NCI-H2171 (cell line): ENCODE measurements around the gene TMEM179.
"Not testable (repeated sequence)": the region's sequence is repeated elsewhere in the genome, so short reads cannot be mapped to it uniquely, and the experiment has no call there.

Experiments used
- DNase-seq: peaks from one replicate; lab custom pipeline; 2025; lab: John Stamatoyannopoulos, UW

TMEM179 gene

DNA sequence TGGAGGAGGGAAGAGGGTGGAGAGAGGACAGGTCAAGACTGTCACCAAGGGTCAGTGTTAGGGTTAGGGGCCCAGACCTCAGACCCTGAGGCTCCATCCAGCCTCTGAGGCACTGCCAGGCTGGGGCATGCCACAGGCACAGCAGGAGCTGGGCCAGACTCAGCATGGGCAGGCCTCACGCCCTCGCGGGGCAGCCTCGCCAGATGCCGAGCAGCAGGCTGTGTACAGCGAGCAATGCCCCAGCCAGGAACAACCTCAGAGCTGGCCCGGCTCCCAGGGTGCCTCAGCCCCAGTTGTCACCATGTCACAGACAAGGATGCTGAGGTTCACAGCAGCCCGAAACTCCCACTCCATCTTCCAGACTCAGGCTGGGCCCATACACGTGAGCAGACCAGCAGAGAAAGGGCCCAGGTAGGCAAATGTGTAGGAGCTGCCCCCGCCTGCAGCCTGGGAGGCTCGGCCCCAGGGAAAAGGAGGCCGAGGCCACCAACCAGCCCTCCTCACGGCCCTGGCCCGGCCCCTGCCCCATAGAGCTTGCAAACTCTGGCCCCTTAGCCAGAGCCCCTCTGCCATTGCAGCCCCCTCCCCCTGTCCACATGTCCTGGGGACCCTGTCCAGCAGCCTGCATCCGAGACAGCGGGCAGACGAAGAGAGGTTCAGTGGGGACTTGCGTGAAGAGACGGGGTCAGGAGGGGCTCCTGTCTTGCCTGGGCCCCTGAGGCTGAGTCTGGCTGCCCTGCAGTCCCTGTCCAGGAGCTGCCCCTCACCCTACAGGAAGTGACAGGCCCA is 17.5 kb downstream of the TMEM179 start:
- peak; percentile 75 for DNase-seq

- no peak for DNase-seq
Observed at GRCh38 chr14:104585966-104586697, 18.4 kb downstream of the TMEM179 start.

- DNase-seq = no peak
Observed at GRCh38 chr14:104584557-104584956, 20.0 kb downstream of the TMEM179 start.

DNA sequence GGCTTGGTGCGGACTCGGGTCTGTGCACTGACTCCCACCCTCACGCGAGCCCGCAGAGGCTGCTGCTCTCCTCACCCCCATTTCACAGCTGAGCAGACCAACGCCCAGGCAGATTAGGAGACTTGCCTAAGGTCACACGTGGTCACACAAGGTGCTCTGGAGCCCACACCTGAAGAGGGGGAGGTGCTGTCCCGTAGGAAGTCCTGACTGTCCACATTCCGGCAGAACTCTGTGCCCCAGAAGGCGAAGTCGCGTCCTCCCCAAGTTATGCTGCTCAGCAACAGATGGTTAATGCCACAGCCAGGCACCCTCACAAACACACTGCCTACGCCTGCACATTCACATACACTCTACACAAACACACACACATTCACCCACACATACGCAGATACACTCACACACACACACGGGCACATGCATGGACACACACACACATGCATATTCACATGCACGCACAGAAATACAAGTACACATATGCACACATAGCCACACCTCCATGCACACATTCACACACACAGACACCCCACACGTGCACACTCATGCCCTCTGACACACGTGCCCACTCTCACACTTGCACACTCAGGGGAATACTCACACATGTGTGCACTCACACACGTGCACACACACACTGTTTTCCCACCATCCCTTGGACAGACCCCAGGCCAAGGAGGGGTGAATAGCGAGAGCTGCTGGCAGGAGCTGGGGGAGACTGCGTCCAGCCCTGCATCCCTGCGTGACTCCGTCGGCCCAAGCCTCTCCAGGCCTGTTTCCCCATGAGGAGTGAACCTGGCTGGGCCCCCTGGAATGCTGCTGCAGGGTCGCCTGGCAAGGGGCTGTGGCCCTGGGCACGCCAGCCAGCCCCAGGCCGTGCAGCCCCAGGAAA is 20.9 kb downstream of the TMEM179 start:
- DNase-seq = no peak

- no peak for DNase-seq
Observed at GRCh38 chr14:104582662-104583061, 21.9 kb downstream of the TMEM179 start.

DNA sequence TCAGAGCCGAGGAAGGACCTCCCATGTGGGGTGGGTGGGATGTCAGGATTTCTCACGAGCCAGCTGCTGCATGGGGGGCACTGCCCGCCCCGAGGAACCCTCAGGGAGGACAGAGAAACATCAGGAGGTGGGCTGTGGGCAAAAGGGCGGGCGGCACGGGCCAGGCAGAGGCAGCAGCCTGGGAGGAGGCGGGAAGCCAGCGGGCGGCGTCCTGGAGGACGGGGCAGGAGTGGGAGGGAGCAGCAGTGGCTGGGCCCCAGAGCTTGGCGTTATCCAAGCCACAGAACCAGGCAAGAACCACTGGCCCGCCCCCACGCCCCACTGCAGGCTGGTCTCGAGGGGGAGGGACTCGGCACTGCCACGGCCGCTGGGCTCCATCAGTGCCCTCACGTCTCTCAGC is 22.6 kb downstream of the TMEM179 start:
- no peak for DNase-seq

- DNase-seq = no peak
Observed at GRCh38 chr14:104581521-104581920, 23.1 kb downstream of the TMEM179 start.

DNA sequence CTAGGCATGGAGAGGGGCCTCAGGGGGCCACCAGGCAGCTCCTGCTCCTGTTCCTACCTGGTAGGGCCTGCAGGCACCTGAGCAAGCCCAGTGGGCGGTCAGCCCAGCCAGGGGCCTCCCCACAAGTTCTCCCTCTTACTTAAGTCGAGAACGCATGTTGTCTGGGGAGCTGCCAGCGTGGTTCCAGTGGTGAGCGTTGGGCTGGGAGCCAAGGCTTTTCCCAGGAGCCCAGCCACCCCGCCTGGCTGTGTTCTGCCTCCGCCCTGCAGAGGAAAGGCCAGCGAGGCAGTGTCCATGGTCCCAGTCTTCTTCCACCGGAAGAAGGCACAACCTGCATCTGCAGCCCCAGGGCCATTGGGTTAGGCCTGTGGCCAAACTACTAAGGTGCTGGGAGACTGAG is 23.6 kb downstream of the TMEM179 start:
- DNase-seq = peak; percentile 17

DNA sequence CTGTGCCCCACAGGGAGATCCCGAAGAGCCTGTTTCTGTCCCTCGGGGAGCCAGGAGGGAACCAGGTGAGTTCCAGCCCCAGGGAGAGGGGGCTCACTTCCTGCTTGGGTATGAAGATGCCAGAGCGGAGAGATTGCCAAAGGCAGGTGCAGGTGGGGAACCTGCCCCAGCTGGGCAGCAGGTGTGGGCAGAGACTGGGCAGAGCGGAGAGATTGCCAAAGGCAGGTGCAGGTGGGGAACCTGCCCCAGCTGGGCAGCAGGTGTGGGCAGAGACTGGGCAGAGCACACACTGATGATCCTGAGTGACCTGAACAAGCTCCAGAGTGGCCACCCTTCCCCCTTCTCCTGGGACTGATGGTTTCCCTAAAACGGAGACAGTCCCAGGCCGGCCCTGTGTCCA is 24.6 kb downstream of the TMEM179 start:
- not testable (repeated sequence) for DNase-seq

GRCh38 chr14:104579507-104579906 is 25.1 kb downstream of the TMEM179 start, which contains the start of gene C14orf180:
C14orf180 (plus strand) TSS chr14:104579764; CDS start chr14:104586431, 6,667 bp downstream.
- DNase-seq = no peak

DNA sequence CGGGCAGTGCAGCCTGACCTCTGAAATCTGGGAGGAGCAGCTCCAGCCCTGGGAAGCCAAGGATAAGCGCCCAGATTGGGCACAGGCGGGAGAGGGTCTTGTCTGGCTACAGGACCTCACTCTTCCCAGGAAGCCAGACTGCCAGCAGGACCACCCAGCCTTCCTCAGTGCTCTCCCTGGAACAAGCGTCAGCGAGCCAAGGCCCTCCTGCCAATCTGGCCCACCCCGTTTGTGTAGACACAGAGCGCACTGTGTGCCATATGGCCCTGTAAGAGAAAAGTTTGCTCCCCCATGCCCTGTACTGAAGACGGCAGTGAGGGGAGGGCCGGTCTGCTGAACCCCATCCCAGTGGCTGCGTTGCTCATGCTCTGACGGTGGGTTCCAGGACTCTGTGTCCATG is 26.3 kb downstream of the TMEM179 start:
- peak; percentile 69 for DNase-seq

GRCh38 chr14:104577847-104578301 is 26.7 kb downstream of the TMEM179 start:
- no peak for DNase-seq

DNA sequence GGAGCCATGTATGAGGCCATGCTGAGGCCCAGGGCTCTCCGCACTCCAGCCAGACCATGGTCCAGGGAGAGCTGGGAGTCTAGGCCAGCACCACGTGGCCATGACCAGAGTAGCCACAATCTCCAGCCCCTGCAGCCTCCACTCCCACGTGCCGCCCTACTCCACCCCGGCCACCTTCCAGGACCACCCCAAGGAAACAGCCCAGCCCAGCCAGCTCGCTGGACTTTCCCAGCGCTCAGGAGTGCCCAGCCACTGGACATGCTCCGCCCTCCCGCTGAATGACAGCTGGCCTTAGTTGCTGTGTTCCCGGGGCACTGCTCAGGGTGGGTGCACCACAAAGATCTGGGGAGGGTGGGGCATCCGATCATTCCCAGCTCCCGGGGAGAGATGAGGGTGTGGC is 27.1 kb downstream of the TMEM179 start:
- no peak for DNase-seq

GRCh38 chr14:104576970-104577332 is 27.6 kb downstream of the TMEM179 start:
- no peak for DNase-seq

GRCh38 chr14:104576232-104576969 is 28.2 kb downstream of the TMEM179 start:
- no peak for DNase-seq

GRCh38 chr14:104574978-104575583 is 29.5 kb downstream of the TMEM179 start:
- DNase-seq = no peak

DNA sequence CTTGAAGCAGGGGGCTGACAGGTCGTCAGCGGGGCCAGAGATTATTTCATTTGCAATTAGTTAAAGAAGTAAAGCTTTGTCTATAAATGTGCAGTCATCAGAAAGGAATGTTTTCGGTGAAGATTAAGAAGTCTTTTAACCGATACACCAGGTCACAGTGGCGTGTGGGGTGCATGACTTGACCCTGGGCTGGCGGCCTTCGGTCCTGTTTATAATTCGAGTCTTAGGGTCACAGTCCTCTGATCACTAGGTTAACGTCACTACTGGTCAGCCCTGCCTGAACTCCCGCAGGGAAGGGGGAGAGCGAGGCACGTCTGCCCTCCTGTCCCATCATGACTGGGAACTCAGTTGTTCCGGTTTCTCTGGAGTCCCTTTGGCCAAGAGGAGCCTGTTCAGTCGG is 30.0 kb downstream of the TMEM179 start:
- no peak for DNase-seq

DNA sequence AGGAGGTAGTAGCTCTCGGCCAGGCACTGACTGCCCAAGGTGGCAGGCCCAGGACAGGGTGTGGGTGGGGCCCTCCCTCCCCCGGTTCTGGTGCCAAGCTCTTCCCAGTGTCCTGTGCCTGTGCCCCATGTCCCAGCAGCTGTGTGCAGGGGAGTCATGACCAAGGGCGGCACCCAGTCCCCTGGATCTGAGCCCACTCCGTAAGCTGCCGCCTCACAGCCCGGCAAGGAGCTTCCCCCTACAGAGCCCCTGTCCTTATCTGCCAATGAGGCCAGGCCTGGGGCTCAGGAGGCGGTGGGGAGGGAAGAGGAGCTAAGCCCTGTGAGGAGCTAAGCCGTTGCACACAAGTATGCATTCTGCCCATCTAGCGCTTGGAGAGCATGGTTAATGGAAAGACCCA is 30.6 kb downstream of the TMEM179 start:
- DNase-seq = no peak

DNA sequence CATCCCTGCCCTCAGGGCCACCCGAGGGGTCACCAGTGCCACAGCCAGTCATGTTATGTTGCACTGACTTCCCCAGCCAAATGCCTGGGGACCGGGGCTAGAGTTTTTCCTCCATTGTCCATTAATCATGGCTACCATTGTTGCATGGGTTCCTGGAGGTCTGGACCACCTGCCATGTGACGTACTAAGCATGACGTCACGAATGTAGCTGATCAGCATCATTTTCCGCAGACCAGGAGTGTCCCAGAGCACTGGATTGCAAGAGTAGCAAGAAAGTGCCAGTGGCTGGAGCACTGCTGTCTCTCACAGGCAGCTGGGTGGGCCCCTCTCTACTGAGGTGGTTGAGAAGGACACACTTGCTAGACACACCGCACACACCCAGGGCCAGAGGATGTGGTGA is 31.9 kb downstream of the TMEM179 start:
- DNase-seq = no peak

GRCh38 chr14:104572024-104572626 is 32.4 kb downstream of the TMEM179 start:
- no peak for DNase-seq

GRCh38 chr14:104571246-104571645 is 33.3 kb downstream of the TMEM179 start:
- no peak for DNase-seq
